Hepatocyte (in vitro differentiated cells): ENCODE data around the gene GMPPB.

ENCODE experiments used
- EZH2 ChIP-seq: fragments of 200-600 bp; sonication (generic); IDR thresholded peaks from 2 replicates; pipeline ENCODE4 v1.6.1; 2016; ENCODE audit warnings: antibody characterized with exemption, mild to moderate bottlenecking, borderline replicate concordance
- EZH2phosphoT487 ChIP-seq: fragments of 200-600 bp; sonication (generic); IDR thresholded peaks from one replicate; pipeline ENCODE4 v1.6.1; 2018; ENCODE audit warnings: antibody characterized with exemption, mild to moderate bottlenecking, low read depth, moderate library complexity; ENCODE audit not compliant: unreplicated experiment, severe bottlenecking
- TF ChIP-seq, protein P1 (sequence below): fragments of 200-600 bp; sonication (generic); IDR thresholded peaks from 2 replicates; pipeline ENCODE4 v1.5.1; 2016; ENCODE audit warnings: antibody characterized with exemption, mild to moderate bottlenecking; ENCODE audit not compliant: poor library complexity

DNA sequence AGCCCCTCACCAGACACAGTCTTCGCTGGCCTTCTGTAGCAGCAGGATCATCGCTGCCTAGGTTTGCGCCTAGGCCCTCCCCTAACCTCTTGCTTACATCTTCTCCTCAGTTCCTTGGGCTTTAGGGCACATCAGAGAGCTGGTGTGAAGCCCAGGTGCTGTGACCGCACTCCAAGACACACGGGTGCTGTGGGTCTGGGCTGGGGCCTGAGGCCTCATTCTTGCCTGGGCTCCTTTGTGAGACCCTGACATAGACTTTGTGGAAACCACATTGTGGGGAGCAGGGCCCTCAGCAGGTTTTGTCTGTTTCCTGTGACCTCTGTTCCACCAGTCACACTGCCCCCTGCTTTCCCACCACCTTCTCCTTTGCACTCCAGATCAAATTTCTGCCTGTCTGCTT, 12.3 kb downstream of the GMPPB start:
- TF ChIP-seq, protein P1, sequence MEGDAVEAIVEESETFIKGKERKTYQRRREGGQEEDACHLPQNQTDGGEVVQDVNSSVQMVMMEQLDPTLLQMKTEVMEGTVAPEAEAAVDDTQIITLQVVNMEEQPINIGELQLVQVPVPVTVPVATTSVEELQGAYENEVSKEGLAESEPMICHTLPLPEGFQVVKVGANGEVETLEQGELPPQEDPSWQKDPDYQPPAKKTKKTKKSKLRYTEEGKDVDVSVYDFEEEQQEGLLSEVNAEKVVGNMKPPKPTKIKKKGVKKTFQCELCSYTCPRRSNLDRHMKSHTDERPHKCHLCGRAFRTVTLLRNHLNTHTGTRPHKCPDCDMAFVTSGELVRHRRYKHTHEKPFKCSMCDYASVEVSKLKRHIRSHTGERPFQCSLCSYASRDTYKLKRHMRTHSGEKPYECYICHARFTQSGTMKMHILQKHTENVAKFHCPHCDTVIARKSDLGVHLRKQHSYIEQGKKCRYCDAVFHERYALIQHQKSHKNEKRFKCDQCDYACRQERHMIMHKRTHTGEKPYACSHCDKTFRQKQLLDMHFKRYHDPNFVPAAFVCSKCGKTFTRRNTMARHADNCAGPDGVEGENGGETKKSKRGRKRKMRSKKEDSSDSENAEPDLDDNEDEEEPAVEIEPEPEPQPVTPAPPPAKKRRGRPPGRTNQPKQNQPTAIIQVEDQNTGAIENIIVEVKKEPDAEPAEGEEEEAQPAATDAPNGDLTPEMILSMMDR: no peak
- no peak for TF ChIP-seq EZH2
- no peak for TF ChIP-seq EZH2phosphoT487
